ENCODE data around the gene PRDM16.
A peak's percentile ranks its signal among the peaks of the same experiment; 100 is the strongest.
"Not testable (repeated sequence)": the region's sequence is repeated elsewhere in the genome, so short reads cannot be mapped to it uniquely, and the experiment has no call there.

The PRDM16 gene

DNA sequence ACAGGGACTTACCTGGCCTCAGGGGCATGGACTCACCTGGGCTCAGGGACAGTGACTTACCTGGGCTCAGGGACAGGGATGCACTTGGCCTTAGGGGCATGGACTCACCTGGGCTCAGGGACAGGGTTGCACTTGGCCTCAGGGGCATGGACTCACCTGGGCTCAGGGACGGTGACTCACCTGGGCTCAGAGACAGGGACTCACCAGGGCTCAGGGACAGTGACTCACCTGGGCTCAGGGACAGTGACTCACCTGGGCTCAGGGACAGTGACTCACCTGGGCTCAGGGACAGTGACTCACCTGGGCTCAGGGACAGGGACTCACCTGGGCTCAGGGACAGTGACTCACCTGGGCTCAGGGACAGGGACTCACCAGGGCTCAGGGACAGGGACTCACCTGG is 96.2 kb downstream of the PRDM16 start:
- not testable (repeated sequence) for DNase-seq

DNA sequence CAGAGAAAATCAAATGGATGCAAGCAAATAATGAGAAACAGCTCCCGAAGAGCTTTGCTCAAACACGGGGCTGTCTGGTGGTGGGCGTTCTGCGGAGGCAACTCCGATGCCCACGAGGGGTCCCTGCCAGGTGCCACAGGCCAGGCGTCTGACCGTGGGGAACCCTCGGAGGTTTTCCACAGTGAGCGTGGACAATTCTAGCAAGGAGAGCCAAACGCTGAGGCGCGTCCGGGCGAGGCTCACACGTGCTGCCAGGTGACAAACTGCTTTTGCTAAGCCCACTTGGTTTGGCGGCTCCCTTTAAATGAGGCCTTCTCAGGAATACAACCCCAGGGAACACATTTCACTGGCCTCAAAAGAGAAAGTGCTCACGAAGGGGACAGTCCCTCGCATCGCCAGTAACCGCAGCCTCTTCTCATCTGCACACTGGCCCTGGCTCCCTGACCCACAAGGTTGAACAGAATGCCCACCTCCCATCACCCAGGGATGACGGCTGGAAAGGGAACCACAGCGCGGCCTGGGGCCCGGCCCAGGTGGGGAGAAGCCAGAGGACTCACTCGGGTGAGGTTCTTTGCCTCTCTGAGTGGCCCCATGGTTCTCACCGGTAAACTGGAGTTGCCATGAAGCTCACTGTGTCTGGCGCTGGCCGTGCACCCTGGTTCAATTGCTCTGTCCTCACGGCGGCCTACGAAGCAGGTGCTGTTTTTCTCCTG is 97.4 kb downstream of the PRDM16 start:
- no peak for DNase-seq

DNA sequence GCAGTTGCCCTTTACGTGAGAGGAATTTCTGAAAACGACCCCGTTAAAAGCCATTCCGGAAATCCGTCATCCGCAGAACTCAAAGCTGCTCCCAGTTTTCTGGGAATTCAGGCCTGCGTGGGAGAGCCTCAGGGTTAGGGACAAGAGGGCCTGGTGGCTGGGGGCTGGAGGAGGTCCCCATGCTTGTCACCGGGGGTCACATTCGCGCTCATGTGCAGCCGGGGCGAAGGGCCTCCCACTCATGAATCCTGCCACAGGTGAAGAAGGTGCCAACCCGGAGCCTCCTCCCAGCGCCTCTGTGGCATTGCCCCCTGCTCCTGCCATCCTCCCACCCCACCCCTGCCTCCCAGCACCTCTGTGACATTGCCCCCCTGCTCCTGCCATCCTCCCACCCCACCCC is 98.3 kb downstream of the PRDM16 start:
- DNase-seq: no peak

GRCh38 chr1:3168678-3169077 is 99.7 kb downstream of the PRDM16 start:
- DNase-seq: no peak

DNA sequence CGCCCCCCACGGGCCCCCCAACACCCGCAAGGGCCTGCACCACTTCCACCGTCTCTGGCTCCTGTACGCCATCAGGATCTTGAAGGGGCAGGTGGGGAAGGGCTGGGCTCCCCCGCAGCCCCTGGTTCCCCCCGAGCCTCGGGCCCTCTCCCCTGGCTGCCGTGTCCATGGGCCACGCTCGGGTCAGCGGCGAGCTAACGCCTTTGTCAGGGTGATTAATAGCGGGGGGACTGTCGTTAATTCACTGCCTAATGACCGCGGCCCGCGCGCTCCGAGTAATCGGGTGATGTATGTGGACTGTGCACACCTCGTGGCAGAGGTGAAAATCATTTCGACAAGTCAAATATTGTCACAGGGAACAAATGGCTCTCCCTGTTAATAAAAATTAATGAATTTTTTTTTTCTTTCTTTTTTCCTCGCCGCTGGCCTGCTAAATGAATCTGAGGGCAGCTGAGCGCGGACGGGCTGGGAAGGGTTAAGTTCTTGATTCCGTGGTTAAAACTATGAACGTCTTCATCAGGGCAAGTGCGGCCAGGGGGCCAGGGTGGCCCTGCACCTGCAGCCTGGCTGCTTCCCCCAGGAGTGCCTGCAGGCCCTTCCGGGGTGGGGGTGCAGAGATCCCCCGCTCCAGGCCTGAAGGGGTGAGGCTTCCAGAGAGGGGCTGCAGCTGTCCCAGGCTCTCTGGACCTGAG is 100.8 kb downstream of the PRDM16 start:
- no peak for DNase-seq

- peak; percentile 9 to 90 (median 78) for DNase-seq
Measured at GRCh38 chr1:3170561-3171453, 101.8 kb downstream of the PRDM16 start.

GRCh38 chr1:3171761-3172160 is 102.8 kb downstream of the PRDM16 start:
- no peak for DNase-seq

- no peak for DNase-seq
Measured at GRCh38 chr1:3172431-3173380, 103.7 kb downstream of the PRDM16 start.

- no peak for DNase-seq
Measured at GRCh38 chr1:3173381-3173980, 104.5 kb downstream of the PRDM16 start.

GRCh38 chr1:3174487-3175247 is 105.7 kb downstream of the PRDM16 start:
- DNase-seq: peak in 11 of 14 donors; percentile 12 to 69 (median 37)

- DNase-seq: no peak
Measured at GRCh38 chr1:3175486-3175885, 106.5 kb downstream of the PRDM16 start.

GRCh38 chr1:3176028-3176427 is 107.0 kb downstream of the PRDM16 start:
- DNase-seq: no peak

DNA sequence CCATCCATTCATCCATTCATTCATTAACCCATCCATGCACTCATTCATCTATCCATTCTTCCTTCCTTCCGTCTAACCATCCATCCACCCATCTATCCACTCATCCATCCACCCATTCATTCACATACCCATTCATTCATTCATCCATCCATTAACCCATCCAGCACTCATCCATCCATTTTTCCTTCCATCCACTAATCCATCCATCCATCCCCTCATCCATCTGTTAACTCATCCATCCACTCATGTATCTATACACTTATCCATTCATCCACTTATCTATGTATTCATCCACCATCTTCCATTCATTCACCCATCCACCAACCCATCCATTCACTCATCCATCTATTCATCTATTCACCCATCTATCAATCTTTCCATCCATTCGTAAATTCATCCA is 107.8 kb downstream of the PRDM16 start:
- DNase-seq: no peak

DNA sequence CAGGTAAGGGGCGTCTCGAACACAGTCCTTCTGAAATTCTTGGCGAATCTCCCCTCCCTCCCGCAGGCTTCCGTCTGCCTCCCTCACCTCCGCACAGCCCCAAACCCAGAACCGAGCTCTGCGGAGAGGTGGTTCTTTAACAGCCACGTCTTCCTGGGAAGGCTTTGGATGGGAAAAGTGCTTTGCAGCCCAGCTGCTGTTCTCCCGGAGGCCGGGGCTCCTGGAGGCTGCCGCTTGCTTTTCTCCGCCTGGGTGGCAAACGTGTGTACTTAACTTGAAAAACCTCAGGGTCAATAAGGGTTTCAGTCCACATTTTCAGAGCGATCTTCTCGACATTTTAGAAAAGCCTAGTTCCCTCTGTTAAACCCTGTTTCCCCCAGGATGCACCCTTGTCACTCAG is 109.3 kb downstream of the PRDM16 start:
- DNase-seq: no peak

GRCh38 chr1:3179471-3179870 is 110.5 kb downstream of the PRDM16 start:
- DNase-seq: no peak

GRCh38 chr1:3180915-3181314 is 111.9 kb downstream of the PRDM16 start:
- DNase-seq: no peak

- DNase-seq: peak in 1 of 14 donors; percentile 2
Measured at GRCh38 chr1:3181956-3182355, 113.0 kb downstream of the PRDM16 start.

DNA sequence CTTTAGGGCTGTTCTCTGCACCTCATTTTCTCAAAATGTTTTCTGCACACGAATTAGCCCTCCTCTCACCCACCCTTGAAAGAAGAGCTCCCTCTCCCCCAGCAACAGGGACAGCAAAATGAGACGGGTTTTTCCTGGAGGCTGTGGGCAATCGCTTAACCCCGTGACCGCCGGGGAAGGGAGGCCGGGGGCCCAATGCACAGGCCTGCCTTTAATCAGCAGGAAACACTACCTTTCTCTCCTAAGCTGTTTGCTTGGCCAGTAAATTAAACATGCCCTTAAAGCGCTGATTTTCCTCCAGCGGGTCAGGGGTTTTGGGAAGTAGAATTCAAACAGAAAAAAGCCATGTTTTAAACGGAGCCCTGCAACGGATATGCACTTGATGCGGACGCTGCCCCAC is 114.4 kb downstream of the PRDM16 start:
- no peak for DNase-seq

GRCh38 chr1:3183813-3184212 is 114.8 kb downstream of the PRDM16 start:
- DNase-seq: no peak

DNA sequence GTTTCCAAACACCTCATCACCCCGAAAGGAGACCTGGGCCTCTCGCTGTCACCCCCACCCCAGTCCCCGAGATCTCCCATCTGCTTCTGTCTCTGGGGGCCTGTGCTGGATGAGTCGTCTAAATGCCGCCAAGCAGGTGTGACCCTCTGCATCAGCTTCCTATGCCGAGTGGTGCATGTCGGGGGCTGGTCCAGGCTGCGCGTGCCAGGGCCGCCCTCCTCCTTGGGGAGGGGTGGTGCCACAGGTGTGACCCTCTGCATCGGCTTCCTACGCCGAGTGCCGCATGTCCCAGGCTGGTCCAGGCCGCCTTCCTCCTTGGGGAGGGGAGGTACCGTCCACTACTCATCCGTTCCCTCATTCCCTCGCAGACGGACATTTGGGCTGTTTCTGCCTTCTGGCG is 115.7 kb downstream of the PRDM16 start:
- no peak for DNase-seq

All from C1 segment of cervical spinal cord (tissue), 14 donors.